Breast epithelium (tissue), 4 donors: Measurements from ENCODE around the gene MAP3K8. TPM values are rescaled to one million over a fixed set of nuclear protein-coding genes. Genes with fewer than 3 reads are reported as not detected.

Source experiments
- DNase-seq, 2 donors: peaks; one replicate each; pipeline ENCODE4 v3.0.0-alpha.2; 2019; ENCODE audit warnings: low spot score in 2 of 2
- H3K27ac ChIP-seq, 2 donors: fragments of 200-600 bp; sonication (generic) in 1 of 2; one replicate each; pipeline ENCODE4 v1.5.1; 2016 to 2019; ENCODE audit warnings: mild to moderate bottlenecking in 1 of 2
- H3K27me3 ChIP-seq, 2 donors: fragments of 200-600 bp; sonication (generic) in 1 of 2; one replicate each; pipeline versions ENCODE4 v1.5.1 to v1.6.0; 2017 to 2019; ENCODE audit warnings: control low read depth in 1 of 2, mild to moderate bottlenecking in 1 of 2
- H3K36me3 ChIP-seq: fragments of 200-600 bp; one replicate; pipeline ENCODE4 v1.5.1; 2019
- H3K4me1 ChIP-seq, 2 donors: fragments of 200-600 bp; sonication (generic); one replicate each; pipeline ENCODE4 v1.5.1; 2016 to 2019; ENCODE audit warnings: control low read depth in 1 of 2
- H3K4me3 ChIP-seq, 3 donors: fragments of 200-600 bp; sonication (generic); 1 replicate in 2 of 3; 2 replicates in 1 of 3; pipeline ENCODE4 v1.5.1; 2016 to 2019; ENCODE audit warnings: mild to moderate bottlenecking in 3 of 3, moderate library complexity in 2 of 3
- H3K9me3 ChIP-seq, 2 donors: fragments of 200-600 bp; sonication (generic) in 1 of 2; one replicate each; pipeline ENCODE4 v1.5.1; 2016 to 2019; ENCODE audit warnings: control low read depth in 1 of 2
- POLR2A ChIP-seq: fragments of 450-650 bp; IDR thresholded peaks from one replicate; pipeline ENCODE4 v1.6.1; 2016; ENCODE audit warnings: antibody characterized with exemption, mild to moderate bottlenecking, moderate library complexity
- POLR2AphosphoS5 ChIP-seq, 3 donors: sonication (generic); formaldehyde crosslinking; IDR thresholded peaks; one replicate each; pipeline ENCODE4 v1.6.1; 2017; ENCODE audit warnings: antibody characterized with exemption in 3 of 3
- intact Hi-C: fragments of 100-400 bp; cut with DNase I; formaldehyde crosslinking; loops from one replicate; pipeline ENCODE4 v1.15.1; 2023; ENCODE audit warnings: low total_unique reads
- total RNA-seq, 3 donors: library from RNA; depleted of rRNA; stranded (reverse); fragments of >200 nt; gene quantifications; one replicate each; pipeline ENCODE4 v1.1.0, GENCODE V29; 2016
- TF ChIP-seq, protein P1 (sequence below), 3 donors: fragments of 450-650 bp; IDR thresholded peaks; one replicate each; pipeline ENCODE4 v1.5.1; 2016 to 2017; ENCODE audit warnings: antibody characterized with exemption in 3 of 3, mild to moderate bottlenecking in 3 of 3, moderate library complexity in 3 of 3

Gene MAP3K8
- total RNA-seq, 3 donors from 2014 or later: 34.4 to 45.9 (median 40.2) TPM

DNA sequence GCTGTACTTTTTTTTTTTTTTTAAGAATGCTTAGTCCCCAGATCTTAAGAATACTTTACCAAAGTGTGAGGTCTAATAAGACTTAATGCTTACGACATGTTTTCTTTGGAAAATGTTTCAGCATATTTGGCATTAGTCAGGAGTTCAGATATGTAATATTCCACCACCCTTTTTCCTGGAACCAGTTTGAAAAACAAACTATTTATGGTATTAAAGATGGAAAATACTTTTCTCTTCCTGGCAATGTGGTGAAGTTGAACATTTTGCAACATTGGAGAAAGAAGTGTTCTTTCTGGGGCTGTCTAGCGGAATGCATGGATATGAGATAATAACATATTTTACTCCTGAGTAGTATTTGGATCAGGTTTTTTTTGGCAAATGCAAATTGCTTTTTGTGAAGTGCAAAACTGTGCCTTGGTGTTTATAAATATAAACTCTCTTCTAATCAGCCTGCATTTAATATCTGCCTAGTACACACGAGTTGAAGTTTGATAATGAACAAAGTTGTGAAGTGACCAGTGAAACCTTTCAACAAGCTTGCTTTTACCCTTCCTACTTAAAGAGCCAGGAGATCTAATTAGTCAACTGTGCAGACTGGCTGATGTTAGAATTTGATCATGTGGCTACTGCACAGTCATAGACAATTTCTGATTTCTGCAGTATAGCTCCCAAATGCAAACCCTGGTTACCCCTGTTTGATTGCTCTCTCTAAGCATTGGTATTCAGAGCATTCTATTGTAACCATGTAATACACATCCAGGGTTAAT, 20.9 kb downstream of the MAP3K8 start:
- DNase-seq: no peak
- TF ChIP-seq POLR2AphosphoS5 (IDR thresholded peaks at IDR 0.05): peak in 1 of 3 donors; percentile 51
- TF ChIP-seq, protein P1, sequence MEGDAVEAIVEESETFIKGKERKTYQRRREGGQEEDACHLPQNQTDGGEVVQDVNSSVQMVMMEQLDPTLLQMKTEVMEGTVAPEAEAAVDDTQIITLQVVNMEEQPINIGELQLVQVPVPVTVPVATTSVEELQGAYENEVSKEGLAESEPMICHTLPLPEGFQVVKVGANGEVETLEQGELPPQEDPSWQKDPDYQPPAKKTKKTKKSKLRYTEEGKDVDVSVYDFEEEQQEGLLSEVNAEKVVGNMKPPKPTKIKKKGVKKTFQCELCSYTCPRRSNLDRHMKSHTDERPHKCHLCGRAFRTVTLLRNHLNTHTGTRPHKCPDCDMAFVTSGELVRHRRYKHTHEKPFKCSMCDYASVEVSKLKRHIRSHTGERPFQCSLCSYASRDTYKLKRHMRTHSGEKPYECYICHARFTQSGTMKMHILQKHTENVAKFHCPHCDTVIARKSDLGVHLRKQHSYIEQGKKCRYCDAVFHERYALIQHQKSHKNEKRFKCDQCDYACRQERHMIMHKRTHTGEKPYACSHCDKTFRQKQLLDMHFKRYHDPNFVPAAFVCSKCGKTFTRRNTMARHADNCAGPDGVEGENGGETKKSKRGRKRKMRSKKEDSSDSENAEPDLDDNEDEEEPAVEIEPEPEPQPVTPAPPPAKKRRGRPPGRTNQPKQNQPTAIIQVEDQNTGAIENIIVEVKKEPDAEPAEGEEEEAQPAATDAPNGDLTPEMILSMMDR (IDR thresholded peaks at IDR 0.05): no peak
- Histone ChIP-seq H3K36me3 (no peaks in the 10 kb centered on the region), H3K4me1 (peaks cover 11 to 14% of the 10 kb centered on the region in 2 donors), H3K27me3 (no peaks in the 10 kb centered on the region), H3K27ac (peak overlapping the region; percentile 78 to 94), H3K9me3 (no peaks in the 10 kb centered on the region), H3K4me3 (peak overlapping the region in 1 of 3 donors; percentile 7)
- intact Hi-C loops: no loop called here

DNA sequence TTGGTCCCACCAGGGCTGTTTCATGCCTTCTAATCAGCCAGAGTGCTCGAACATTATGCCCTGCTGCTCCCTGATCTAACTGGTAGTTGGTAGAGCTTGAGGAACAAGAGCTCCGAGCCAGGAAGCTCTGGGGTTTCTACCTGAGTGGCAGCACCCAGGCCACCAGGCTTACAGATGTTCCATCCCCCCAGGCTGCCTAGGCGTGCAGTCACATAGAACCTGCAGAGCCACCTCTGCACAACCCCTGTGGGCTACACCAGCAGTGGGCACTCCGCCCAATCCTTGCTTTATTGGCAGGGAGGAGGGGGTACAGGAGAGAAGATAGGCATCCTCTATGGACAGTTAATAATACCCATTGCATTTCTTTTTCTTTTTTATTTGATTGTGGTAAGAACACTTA, 21.8 kb downstream of the MAP3K8 start:
- H3K36me3 ChIP-seq: peaks cover 6% of the 10 kb centered on the region

DNA sequence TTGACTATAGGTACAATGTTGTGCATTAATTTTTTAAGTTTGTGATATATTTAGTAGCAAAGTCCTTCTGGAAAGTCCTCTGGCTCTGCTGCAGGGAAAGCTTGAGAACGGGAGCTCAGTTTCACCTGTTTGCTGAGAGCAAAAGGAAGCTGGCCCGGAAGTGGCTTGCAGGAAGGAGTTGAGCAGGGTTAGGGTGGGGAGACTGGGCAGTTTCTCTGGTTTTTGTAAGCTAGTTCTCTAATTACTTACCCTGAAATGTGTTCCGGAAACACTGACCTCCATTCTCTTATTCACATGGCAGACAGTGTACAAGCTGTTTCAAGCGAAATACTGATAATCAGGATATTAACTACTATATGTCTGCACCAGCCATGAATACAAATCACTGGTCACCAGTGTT, 22.3 kb downstream of the MAP3K8 start:
- TF ChIP-seq POLR2A: no peak
- no peak for TF ChIP-seq POLR2AphosphoS5 (IDR thresholded peaks at IDR 0.05)
- TF ChIP-seq, protein P1 (IDR thresholded peaks at IDR 0.05): no peak
- H3K36me3 ChIP-seq: peaks cover 6% of the 10 kb centered on the region
- H3K4me1 ChIP-seq: peaks cover 11 to 14% of the 10 kb centered on the region in 2 donors
- intact Hi-C loops: no loop called here
- no peak for DNase-seq
- no peak overlapping the region for H3K4me3 ChIP-seq
- peak overlapping the region; percentile 72 to 91 for H3K27ac ChIP-seq
- no peaks in the 10 kb centered on the region for H3K27me3 ChIP-seq
- H3K9me3 ChIP-seq: no peaks in the 10 kb centered on the region

More for the DNA sequence above, 21.8 kb downstream of the MAP3K8 start:
- DNase-seq: no peak
- H3K4me1 ChIP-seq: peaks cover 11 to 14% of the 10 kb centered on the region in 2 donors
- H3K27ac ChIP-seq: peak overlapping the region; percentile 72 to 91
- H3K9me3 ChIP-seq: no peaks in the 10 kb centered on the region
- intact Hi-C loops: no loop called here
- H3K27me3 ChIP-seq: no peaks in the 10 kb centered on the region
- H3K4me3 ChIP-seq: peak overlapping the region in 1 of 3 donors; percentile 23
- TF ChIP-seq POLR2A (no peak), POLR2AphosphoS5 (IDR thresholded peaks at IDR 0.05) (no peak)
- TF ChIP-seq, protein P1 (IDR thresholded peaks at IDR 0.05): no peak

DNA sequence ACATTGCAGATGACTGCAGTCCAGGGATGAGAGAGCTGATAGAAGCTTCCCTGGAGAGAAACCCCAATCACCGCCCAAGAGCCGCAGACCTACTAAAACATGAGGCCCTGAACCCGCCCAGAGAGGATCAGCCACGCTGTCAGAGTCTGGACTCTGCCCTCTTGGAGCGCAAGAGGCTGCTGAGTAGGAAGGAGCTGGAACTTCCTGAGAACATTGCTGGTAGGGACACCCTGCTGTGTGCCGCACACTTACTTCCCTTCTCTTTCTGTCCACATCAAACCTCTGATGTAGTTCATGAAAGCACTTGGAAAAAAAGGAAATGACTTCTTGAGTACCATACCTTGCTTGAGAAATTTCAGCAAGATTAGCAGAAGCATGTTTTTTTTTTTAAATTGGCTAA, 25.3 kb downstream of the MAP3K8 start:
- Histone ChIP-seq H3K4me3 (no peak overlapping the region), H3K27ac (no peak overlapping the region), H3K4me1 (peaks cover 10 to 11% of the 10 kb centered on the region in 2 donors), H3K27me3 (no peaks in the 10 kb centered on the region), H3K9me3 (no peaks in the 10 kb centered on the region), H3K36me3 (peaks cover 6% of the 10 kb centered on the region)
- intact Hi-C loops: no loop called here
- DNase-seq: no peak
- TF ChIP-seq POLR2A: no peak
- TF ChIP-seq POLR2AphosphoS5 (IDR thresholded peaks at IDR 0.05): no peak
- TF ChIP-seq, protein P1 (IDR thresholded peaks at IDR 0.05): no peak

DNA sequence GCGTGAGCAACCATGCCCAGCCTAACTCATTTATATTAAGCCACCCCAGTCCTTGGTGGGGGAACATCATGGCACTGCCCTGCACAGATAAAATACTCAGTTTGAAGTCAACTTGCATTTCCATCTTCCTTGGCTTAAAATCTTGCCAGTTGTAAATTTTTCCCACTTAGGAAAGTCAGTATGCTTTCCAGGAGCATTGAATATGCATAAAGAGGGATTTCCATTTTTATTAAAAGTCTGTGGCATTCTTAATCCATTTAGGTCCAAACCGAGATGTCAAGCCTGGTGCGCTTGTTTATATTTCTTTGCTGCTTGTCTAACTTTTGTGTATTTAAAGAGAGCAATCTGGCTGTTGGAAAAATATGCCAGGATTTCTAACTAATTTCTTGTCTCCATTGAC, 26.1 kb downstream of the MAP3K8 start:
- TF ChIP-seq, protein P1 (IDR thresholded peaks at IDR 0.05): no peak
- no peak for TF ChIP-seq POLR2AphosphoS5 (IDR thresholded peaks at IDR 0.05)
- no peak for TF ChIP-seq POLR2A
- Histone ChIP-seq H3K4me1 (peaks cover 10% of the 10 kb centered on the region in 2 donors), H3K36me3 (peaks cover 6% of the 10 kb centered on the region), H3K27me3 (no peaks in the 10 kb centered on the region), H3K27ac (no peak overlapping the region), H3K9me3 (no peaks in the 10 kb centered on the region), H3K4me3 (no peak overlapping the region)
- no peak for DNase-seq
- intact Hi-C loops: no loop called here
